Activated CD8-positive, alpha-beta memory T cell treated with anti-CD3 and anti-CD28 coated beads, Interleukin-2, amount 10 ng/mL, durations not matched to agents 7 days and 5 days (primary cell): Measurements from ENCODE around the gene SEMA4D. TPM values are rescaled to one million over a fixed set of nuclear protein-coding genes. Genes with fewer than 3 reads are reported as not detected.
"Not testable (repeated sequence)": the region's sequence is repeated elsewhere in the genome, so short reads cannot be mapped to it uniquely, and the experiment has no call there.

Source experiments
- ATAC-seq: fragments of 150-1000 bp; cut with Tn5 transposase; one replicate; pipeline ENCODE4 v1.10.0; 2021; ENCODE audit warnings: moderate library complexity
- CTCF ChIA-PET: fragments of 350-600 bp; sonication (Branson Sonifier 250); formaldehyde crosslinking; loops from one replicate; lab custom pipeline; 2021; ENCODE audit warnings: antibody characterized with exemption; lab: Charles Lee
- DNase-seq: peaks from one replicate; pipeline ENCODE4 v3.0.0-alpha.2; 2020
- H3K27ac Mint-ChIP-seq: one replicate; pipeline ENCODE4 v1.8.0; 2021; ENCODE audit warnings: mild to moderate bottlenecking, mixed read lengths
- H3K27me3 Mint-ChIP-seq: one replicate; pipeline ENCODE4 v1.8.0; 2021; ENCODE audit warnings: mixed read lengths
- H3K36me3 Mint-ChIP-seq: one replicate; pipeline ENCODE4 v1.8.0; 2021; ENCODE audit warnings: mild to moderate bottlenecking, mixed read lengths
- H3K4me1 Mint-ChIP-seq: one replicate; pipeline ENCODE4 v1.8.0; 2021; ENCODE audit warnings: mixed read lengths
- H3K4me3 Mint-ChIP-seq: one replicate; pipeline ENCODE4 v1.8.0; 2021; ENCODE audit warnings: mild to moderate bottlenecking, moderate library complexity, mixed read lengths
- H3K9me3 Mint-ChIP-seq: one replicate; pipeline ENCODE4 v1.8.0; 2022; ENCODE audit warnings: low read depth, mixed read lengths
- total RNA-seq, 2 experiments: library from RNA; stranded (reverse); gene quantifications; one replicate each; pipeline ENCODE4 v1.2.3, GENCODE V29; 2021

SEMA4D gene
- total RNA-seq, 2 experiments from 2014 or later: 408 to 525 TPM

DNA sequence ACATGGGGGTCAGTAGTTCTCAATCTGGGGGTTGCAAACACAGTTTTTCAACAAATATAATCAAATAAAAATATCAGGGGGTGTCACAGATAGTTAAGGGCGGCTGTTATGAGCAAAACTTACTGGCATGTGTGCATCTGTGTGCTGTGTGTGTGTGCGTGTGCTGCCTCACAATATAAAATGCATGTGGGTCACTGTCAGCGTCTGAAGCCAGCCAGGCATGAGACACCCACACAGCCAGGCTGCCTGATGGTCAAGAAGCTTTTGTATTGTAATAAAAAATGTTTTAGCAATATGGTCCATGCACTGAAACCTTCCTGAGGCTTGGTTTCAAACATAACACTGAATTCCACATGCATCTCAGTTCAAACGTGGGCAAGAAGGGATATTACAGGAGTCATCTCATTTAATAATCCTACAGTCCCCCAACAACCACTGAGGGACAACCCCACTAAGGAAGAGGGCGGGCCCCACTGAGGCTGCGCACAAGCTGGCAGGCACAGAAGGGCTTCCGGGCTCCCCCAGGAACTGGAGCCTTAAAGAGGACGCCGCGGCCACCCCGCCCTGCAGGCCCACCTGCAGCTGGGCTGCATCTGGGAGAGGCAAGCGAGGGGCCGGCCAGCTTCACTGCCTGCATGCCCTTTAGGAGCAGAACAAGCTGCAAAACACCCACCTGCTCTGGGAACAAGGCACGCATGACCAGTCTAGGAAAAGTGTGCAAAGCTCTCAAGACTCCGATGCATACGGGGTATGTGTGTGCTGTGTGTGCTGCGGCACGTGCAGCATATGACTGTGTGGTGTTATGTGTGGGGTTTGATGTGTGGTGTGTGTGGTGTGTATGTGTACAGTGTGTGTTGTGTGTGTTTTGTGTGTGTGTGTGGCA lies 14.1 kb downstream of the SEMA4D start:
- peak overlapping the region; percentile 83 for H3K27ac Mint-ChIP-seq
- ATAC-seq (peak; percentile 72), DNase-seq (peak; percentile 86)
- H3K4me3 Mint-ChIP-seq: peak overlapping the region; percentile 68
- H3K36me3 Mint-ChIP-seq: peaks cover 71% of the 10 kb centered on the region
- no peaks in the 10 kb centered on the region for H3K27me3 Mint-ChIP-seq
- CTCF ChIA-PET: interaction anchor here (0.8 to 5.2 kb wide), 4 partner anchors 12 to 65 kb away, joined by 3 to 37 read pairs (median 4); no protein-coding TSS in a partner anchor
- H3K9me3 Mint-ChIP-seq: no peaks in the 10 kb centered on the region
- peaks cover 92% of the 10 kb centered on the region for H3K4me1 Mint-ChIP-seq

DNA sequence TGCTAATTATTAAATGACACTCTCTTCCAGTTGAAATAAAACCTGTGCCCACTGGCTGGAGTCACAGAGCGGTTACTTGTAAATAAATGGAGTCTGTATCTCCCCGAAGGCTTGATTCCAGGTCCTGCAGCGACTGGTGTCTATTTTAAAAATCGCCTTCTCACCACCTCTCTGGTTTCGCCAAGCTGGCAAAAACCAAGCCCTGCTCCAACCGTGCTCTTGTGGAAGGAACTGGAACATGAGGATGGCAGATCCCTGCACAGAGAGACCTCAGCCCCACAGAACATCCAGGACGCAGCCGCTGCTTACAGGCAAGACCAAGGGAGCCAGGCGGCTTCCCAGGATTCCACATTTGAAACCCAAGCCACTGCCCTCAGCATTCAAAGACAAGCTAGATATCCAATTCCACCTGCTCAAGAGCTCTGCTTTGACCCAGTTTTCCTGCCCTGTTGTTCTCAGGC lies 15.0 kb downstream of the SEMA4D start:
- Mint-ChIP-seq H3K9me3 (no peaks in the 10 kb centered on the region), H3K4me3 (peak overlapping the region; percentile 67), H3K27ac (peak overlapping the region; percentile 93), H3K27me3 (no peaks in the 10 kb centered on the region), H3K4me1 (peaks cover 93% of the 10 kb centered on the region), H3K36me3 (peaks cover 74% of the 10 kb centered on the region)
- DNase-seq (no peak), ATAC-seq (no peak)
- CTCF ChIA-PET: interaction anchor here (1.0 to 5.2 kb wide), 5 partner anchors 16 to 66 kb away, joined by 3 to 37 read pairs (median 4); no protein-coding TSS in a partner anchor

DNA sequence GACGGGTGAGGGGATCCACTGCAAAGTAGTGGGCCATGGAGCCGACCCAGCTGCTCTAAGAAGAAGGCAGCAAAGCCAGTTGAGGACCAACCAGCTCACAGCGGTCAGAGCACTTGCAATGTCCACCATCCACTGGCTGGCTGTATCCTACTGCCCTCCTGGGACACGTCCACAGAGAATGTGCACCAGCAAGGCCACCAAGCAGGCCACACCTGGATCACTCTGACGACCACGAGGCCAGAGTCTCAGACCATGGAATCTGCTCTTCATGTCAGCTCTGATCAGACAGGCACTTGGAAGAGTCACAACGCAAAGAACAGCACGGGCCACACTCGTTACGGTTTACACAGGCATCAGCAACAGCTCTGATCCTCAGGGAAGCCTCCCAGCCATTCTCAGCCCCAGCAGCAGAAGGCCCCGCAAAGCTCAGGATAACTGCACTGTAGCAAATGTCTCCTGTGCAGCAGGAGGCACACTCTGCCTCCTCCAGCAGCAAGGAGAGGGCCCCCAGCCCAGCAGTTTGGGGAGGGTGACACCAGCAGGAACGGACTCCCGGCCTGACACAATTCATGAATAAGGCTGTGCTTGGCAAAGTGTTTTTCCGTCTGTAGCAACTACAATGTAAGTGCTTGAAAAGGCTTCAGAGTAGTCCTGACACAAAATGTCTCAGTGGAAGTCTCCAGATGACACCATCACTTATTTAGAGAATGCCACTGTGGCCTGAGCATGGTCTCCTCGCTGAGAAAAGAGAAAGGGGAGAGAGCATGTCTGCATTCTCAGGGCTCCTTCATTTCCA lies 15.7 kb downstream of the SEMA4D start:
- peak overlapping the region; percentile 93 for H3K27ac Mint-ChIP-seq
- CTCF ChIA-PET: interaction anchor here (1.0 to 5.2 kb wide), 7 partner anchors 8 to 66 kb away, joined by 3 to 37 read pairs (median 4); no protein-coding TSS in a partner anchor
- no peaks in the 10 kb centered on the region for H3K9me3 Mint-ChIP-seq
- no peak for ATAC-seq
- H3K27me3 Mint-ChIP-seq: no peaks in the 10 kb centered on the region
- H3K36me3 Mint-ChIP-seq: peaks cover 76% of the 10 kb centered on the region
- peak overlapping the region; percentile 67 for H3K4me3 Mint-ChIP-seq
- H3K4me1 Mint-ChIP-seq: peaks cover 93% of the 10 kb centered on the region
- DNase-seq: no peak

DNA sequence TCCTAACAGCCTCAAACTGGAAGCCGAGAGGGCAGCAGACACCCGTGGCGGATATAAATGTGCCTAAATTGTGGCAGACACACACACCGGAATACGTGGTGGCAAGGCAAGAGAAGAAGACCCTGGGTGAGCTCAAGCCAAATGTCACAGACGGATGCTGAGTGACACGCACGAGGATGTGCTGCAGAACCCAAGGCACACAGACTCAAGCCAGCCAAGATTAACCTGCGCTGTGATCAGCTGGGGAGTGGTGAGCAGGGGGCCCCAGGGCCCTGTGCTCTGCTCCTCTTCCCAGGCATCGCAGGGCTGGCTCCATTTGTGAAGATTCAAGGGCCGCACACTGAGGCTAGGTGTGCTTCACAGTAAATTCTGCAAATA lies 16.4 kb downstream of the SEMA4D start:
- H3K27ac Mint-ChIP-seq: peak overlapping the region; percentile 93
- no peaks in the 10 kb centered on the region for H3K27me3 Mint-ChIP-seq
- CTCF ChIA-PET: interaction anchor here (0.9 to 5.2 kb wide), 6 partner anchors 8 to 67 kb away, joined by 3 to 37 read pairs (median 4); no protein-coding TSS in a partner anchor
- DNase-seq (peak; percentile 77), ATAC-seq (peak; percentile 20)
- no peaks in the 10 kb centered on the region for H3K9me3 Mint-ChIP-seq
- peaks cover 93% of the 10 kb centered on the region for H3K4me1 Mint-ChIP-seq
- H3K4me3 Mint-ChIP-seq: peak overlapping the region; percentile 67
- peaks cover 79% of the 10 kb centered on the region for H3K36me3 Mint-ChIP-seq

DNA sequence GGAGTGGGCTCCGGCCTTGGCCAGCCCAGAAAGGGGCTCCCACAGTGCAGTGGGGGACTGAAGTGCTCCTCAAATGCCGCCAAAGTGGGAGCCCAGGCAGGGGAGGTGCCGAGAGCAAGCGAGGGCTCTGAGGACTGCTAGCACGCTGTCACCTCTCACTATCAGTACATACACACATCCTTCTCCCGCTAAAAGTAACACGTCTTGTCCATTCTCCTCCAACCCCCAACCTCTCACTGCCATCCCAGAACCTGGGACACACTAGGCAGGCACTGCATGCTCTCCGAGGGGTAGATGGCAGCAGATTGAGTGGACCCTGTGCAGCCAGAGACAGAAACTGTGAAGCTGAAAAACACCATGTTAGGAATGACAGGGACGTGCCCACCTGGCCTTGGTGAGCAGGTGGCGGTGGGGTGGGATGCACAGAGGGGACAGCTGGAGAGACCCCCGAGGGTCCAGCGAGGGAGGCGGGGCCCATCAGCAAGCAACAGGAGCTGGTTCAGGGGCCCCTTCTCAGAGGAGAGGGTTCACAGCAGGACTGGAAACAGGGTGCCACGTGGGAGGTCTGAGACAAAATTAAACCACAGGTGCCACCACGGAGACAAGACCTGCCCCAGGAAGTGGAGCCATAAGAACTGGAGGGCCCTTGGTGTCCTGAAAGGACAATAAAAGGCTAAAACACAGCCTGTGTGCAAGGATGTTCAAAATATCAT lies 16.9 kb downstream of the SEMA4D start:
- ATAC-seq (peak; percentile 6), DNase-seq (peak; percentile 77)
- Mint-ChIP-seq H3K9me3 (no peaks in the 10 kb centered on the region), H3K36me3 (peaks cover 81% of the 10 kb centered on the region), H3K27ac (peak overlapping the region; percentile 93), H3K4me3 (peak overlapping the region; percentile 67), H3K4me1 (peaks cover 93% of the 10 kb centered on the region), H3K27me3 (no peaks in the 10 kb centered on the region)
- CTCF ChIA-PET: interaction anchor here (0.9 to 5.2 kb wide), 6 partner anchors 9 to 68 kb away, joined by 3 to 37 read pairs (median 4); no protein-coding TSS in a partner anchor

DNA sequence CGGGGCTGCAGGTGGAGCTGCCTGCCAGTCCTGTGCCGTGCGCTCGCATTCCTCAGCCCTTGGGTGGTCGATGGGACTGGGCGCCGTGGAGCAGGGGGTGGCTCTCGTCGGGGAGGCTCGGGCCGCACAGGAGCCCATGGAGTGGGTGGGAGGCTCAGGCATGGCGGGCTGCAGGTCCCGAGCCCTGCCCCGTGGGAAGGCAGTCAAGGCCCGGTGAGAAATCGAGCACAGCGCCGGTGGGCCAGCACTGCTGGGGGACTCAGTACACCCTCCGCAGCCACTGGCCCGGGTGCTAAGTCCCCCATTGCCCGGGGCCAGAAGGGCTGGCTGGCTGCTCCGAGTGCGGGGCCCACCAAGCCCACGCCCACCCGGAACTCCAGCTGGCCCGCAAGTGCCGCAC lies 17.5 kb downstream of the SEMA4D start:
- not testable (repeated sequence) for H3K4me3 Mint-ChIP-seq
- peaks cover 95% of the 10 kb centered on the region for H3K4me1 Mint-ChIP-seq

DNA sequence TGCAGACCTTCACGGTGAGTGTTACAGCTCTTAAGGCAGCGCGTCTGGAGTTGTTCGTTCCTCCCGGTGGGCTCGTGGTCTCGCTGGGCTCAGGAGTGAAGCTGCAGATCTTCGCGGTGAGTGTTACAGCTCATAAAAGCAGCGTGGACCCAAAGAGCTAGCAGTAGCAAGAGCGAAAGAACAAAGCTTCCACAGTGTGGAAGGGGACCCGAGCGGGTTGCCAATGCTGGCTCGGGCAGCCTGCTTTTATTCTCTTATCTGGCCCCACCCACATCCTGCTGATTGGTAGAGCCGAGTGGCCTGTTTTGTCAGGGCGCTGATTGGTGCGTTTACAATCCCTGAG lies 18.3 kb downstream of the SEMA4D start:
- Mint-ChIP-seq H3K4me3 (peak overlapping the region; percentile 78), H3K4me1 (peaks cover 93% of the 10 kb centered on the region), H3K27ac (peak overlapping the region; percentile 93), H3K36me3 (peaks cover 81% of the 10 kb centered on the region)
- not testable (repeated sequence) for H3K9me3 Mint-ChIP-seq, H3K27me3 Mint-ChIP-seq, ATAC-seq
- CTCF ChIA-PET: interaction anchor here (1.0 to 2.7 kb wide), 5 partner anchors 9 to 69 kb away, joined by 3 to 17 read pairs (median 5); no protein-coding TSS in a partner anchor
- peak; percentile 71 for DNase-seq

More for the DNA sequence above, 17.5 kb downstream of the SEMA4D start:
- H3K36me3 Mint-ChIP-seq: peaks cover 84% of the 10 kb centered on the region
- H3K27me3 Mint-ChIP-seq, DNase-seq, ATAC-seq, H3K9me3 Mint-ChIP-seq, H3K27ac Mint-ChIP-seq: not testable (repeated sequence)
- CTCF ChIA-PET: interaction anchor here (1.8 to 2.6 kb wide), 2 partner anchors 22 to 56 kb away, joined by 7 read pairs; no protein-coding TSS in a partner anchor

DNA sequence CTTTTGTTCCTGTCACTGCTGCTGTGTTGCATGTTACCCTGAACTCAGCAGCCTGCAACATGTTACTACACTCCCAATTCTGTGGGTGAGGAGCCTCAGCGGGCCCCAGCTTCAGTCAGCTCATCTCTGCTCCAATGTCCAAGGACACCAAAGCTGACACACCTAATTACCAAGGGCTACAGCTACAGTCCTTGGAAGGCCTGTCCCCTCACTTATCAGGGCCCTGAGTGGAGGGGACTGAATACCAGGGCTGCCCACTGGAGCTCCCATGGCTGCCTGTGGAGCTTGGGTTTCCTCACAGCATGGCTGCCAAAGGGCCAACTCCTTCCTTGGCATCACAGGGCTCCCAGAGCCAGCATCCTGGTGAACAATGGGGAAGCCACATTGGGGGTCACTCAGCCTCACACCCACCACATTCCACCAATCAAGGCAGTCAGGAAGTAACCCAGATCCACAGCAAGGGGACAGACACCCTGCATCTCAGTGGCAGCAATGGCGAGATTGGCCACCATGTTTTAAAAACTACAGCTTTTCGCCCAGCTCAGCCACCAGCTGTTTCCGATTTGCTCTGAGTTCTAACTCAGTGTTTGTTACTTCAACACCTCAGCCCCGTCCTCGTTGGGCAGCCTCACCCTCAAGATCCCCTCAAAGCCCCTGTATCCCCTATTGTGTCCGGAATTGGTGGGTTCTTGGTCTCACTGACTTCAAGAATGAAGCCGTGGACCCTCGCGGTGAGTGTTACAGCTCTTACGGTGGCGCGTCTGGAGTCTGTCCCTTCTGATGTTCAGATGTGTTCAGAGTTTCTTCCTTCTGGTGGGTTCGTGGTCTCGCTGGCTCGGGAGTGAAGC lies 18.9 kb downstream of the SEMA4D start:
- H3K9me3 Mint-ChIP-seq: no peaks in the 10 kb centered on the region
- peak overlapping the region; percentile 93 for H3K27ac Mint-ChIP-seq
- peaks cover 82% of the 10 kb centered on the region for H3K36me3 Mint-ChIP-seq
- DNase-seq (peak; percentile 63), ATAC-seq (peak; percentile 10)
- H3K27me3 Mint-ChIP-seq: no peaks in the 10 kb centered on the region
- CTCF ChIA-PET: interaction anchor here (1.0 to 2.7 kb wide), 6 partner anchors 9 to 70 kb away, joined by 3 to 17 read pairs (median 5); no protein-coding TSS in a partner anchor
- H3K4me3 Mint-ChIP-seq: peak overlapping the region; percentile 78
- peaks cover 93% of the 10 kb centered on the region for H3K4me1 Mint-ChIP-seq

DNA sequence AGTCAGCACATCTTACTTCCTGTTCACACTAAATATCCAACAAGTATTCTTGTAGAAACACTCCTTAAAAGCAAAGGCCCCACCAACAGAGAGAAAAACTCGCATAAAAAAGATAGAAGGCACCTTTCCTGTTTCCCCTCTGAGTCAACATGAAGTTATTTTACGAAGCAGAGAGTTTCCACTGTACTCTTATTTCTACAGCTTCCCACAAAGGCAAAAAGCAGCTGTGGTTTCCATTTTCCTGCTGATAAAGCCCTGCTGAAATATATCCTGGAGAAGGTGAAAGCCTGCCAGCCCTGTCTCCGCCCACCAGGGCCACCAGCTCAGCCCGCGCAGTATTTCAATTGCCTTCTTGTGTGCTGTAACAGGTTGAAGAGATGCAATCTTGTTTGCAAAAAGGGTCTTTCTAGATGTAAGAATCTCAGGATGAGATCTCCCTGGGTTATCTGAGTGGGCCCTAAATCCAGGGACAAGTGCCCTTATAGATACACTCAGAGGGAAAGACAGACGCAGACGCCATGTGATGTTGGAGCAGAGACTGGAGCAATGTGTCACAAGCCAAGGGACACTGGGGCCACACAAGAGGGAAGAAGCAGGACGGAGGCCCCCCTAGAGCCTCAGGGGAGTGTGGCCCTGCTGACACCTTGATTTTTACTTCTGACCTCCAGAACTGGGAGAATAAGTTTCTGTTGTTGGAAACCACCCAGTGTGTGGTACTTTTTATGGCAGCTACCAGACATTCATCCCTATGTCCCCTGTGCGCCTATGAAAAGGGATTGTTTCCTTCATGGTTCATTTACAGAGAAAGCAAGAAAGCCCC lies 19.9 kb downstream of the SEMA4D start:
- H3K36me3 Mint-ChIP-seq: peaks cover 85% of the 10 kb centered on the region

DNA sequence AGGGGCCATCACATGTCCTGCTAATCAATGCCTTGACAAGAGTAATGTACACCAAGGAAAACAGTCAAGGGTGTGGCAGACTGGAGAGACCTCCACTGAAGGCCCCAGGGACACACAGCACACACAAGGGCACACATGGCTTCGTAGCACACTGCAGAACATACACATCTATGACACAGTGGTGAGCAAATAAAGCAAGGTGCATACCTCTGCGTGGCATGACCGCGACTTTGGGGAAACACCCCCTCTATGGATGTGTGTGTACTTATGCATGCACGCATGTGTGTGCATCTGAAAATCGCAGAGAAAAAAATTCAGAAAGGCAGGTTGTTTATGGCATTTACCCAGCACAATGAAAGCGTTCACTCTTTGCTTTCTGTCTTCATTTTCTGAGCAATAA lies 20.5 kb downstream of the SEMA4D start:
- Mint-ChIP-seq H3K9me3 (no peaks in the 10 kb centered on the region), H3K4me1 (peaks cover 94% of the 10 kb centered on the region), H3K4me3 (peak overlapping the region; percentile 78), H3K36me3 (peaks cover 85% of the 10 kb centered on the region), H3K27me3 (no peaks in the 10 kb centered on the region), H3K27ac (peak overlapping the region; percentile 93)
- CTCF ChIA-PET: interaction anchor here (0.8 to 2.7 kb wide), 4 partner anchors 11 to 71 kb away, joined by 3 to 17 read pairs (median 5); no protein-coding TSS in a partner anchor
- no peak for DNase-seq
- peak; percentile 20 for ATAC-seq

More for the DNA sequence above, 19.9 kb downstream of the SEMA4D start:
- H3K4me3 Mint-ChIP-seq: peak overlapping the region; percentile 78
- H3K27me3 Mint-ChIP-seq: no peaks in the 10 kb centered on the region
- no peaks in the 10 kb centered on the region for H3K9me3 Mint-ChIP-seq
- H3K27ac Mint-ChIP-seq: peak overlapping the region; percentile 93
- H3K4me1 Mint-ChIP-seq: peaks cover 94% of the 10 kb centered on the region
- peak; percentile 50 for ATAC-seq
- CTCF ChIA-PET: interaction anchor here (0.6 to 2.7 kb wide), 8 partner anchors 8 to 71 kb away, joined by 3 to 17 read pairs (median 5); no protein-coding TSS in a partner anchor
- peak; percentile 74 for DNase-seq

DNA sequence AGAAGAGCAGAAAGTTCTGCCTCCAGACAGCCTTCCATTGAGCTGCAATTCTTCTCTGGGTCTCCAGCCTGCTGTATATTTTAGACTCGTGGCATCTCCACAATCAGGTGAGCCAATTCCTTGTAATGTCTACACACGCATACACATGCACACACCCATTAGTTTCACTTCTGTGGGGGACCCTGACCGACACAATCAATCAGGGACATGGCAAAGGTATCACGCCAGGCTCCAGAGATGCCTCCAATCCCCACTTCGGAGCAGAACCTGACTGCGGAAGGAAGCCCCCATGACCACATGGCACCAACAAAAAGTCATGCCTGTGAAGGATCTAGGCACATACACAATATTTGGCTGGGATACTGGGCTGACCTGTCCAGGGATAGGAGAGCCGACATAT lies 21.4 kb downstream of the SEMA4D start:
- no peaks in the 10 kb centered on the region for H3K27me3 Mint-ChIP-seq
- peak overlapping the region; percentile 93 for H3K27ac Mint-ChIP-seq
- no peaks in the 10 kb centered on the region for H3K9me3 Mint-ChIP-seq
- CTCF ChIA-PET: interaction anchor here (0.6 to 1.4 kb wide), 3 partner anchors 10 to 60 kb away, joined by 3 to 4 read pairs (median 4); no protein-coding TSS in a partner anchor
- H3K36me3 Mint-ChIP-seq: peaks cover 83% of the 10 kb centered on the region
- no peak for ATAC-seq
- DNase-seq: no peak
- H3K4me3 Mint-ChIP-seq: peak overlapping the region; percentile 78
- H3K4me1 Mint-ChIP-seq: peaks cover 92% of the 10 kb centered on the region
